Activated gamma-delta T cell treated with Interleukin-2 at 50 U/mL for 16 hours (primary cell): Measurements from ENCODE around the gene AGBL4.

Experiments
- DNase-seq: peaks from one replicate; pipeline ENCODE4 v3.0.0-alpha.2; 2020

The AGBL4 gene

DNA sequence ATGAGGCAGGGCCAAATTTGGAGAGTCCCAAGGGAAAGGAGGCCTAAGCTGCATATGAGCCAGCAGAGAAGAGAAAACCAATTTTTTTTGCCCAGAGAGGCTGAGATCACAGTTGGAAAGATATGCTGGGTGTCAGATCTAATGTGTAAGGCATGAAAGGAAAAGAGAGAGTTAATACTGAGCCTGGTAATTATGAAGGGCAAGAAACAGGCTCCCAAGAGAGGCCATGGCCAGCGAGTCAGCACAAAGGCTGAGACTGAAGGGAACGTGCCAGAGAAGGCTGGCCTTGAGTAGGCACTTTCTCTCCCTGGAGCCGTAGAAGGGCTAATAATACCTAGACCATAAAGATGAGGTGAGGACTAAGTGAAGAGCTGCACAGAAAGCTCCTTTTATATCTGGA, 1215.3 kb downstream of the AGBL4 start:
- no peak for DNase-seq

DNA sequence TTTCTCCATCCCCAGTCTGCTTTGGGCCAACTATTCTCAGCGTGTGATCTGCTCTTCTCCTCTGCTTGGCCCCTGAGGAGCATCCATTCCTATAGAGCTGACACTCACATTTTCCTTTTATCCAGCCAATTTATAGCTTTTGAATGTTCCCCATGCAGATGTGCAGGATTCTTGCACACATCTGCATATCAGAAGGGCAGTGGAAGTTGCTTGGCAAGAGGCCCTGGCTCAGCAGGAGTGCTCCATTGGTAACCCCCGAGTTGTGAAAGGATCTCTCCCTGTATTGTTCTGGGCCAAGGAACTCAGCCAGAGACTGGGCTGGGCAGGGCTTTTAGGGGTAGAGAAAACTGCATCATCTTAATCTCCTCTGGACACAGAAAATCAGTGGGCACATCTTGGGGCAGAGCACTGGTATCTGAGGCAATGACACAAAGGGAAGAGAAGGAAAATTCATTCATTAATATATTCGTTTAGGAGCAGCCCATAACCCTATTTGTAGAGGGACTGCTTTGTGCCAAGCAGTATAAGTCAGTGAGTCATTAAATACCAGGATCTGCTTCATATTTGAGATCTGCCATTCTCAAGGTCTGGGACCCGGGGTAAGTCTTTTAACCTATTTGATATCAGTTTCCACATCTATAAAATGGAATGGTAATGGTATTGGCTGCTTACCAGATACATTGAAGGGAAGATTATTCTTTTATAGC, 1216.0 kb downstream of the AGBL4 start:
- DNase-seq = no peak

GRCh38 chr1:48803474-48803873, 1220.3 kb downstream of the AGBL4 start:
- no peak for DNase-seq

DNA sequence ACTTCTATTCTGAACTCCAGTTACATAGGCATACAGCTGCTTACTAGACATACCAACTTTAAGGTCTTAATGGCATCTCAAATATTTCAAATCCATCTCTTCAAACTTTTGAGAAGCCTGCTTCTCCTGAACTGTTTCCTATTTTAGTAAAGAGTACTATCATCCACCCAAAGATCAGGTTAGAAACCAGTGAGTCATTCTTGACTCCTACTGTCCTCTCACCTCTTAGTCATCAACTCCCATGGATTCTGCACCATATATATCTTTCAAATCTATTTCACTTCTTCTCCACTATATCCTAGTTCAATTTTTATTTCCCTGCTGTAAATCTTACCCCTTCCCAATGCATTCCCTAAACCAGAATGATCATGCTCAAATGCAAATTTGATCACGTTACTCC, 1228.9 kb downstream of the AGBL4 start:
- no peak for DNase-seq

GRCh38 chr1:48793863-48794262, 1229.9 kb downstream of the AGBL4 start:
- no peak for DNase-seq

- no peak for DNase-seq
Observed at GRCh38 chr1:48792961-48793360, 1230.8 kb downstream of the AGBL4 start.

- no peak for DNase-seq
Observed at GRCh38 chr1:48790397-48790796, 1233.4 kb downstream of the AGBL4 start.

- DNase-seq = no peak
Observed at GRCh38 chr1:48789903-48790302, 1233.9 kb downstream of the AGBL4 start.

DNA sequence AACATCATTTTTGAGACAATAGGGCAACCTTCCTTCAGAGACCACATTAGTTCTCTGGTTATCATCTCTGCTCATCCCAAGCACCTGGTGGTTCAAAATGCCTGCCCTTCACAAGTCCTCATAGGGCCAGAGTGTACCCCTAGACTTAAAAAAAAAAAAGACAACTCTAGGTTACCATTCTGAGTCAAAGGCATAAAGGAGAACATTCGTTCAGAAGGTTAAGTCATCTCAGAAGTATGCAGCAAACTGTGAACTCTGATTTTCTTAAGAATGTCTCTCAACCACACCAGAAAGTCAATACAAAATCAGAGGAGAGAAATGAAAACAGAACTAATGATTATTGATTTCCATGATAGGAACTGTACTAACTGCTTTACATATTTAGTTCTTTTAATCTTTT, 1237.9 kb downstream of the AGBL4 start:
- DNase-seq = no peak

DNA sequence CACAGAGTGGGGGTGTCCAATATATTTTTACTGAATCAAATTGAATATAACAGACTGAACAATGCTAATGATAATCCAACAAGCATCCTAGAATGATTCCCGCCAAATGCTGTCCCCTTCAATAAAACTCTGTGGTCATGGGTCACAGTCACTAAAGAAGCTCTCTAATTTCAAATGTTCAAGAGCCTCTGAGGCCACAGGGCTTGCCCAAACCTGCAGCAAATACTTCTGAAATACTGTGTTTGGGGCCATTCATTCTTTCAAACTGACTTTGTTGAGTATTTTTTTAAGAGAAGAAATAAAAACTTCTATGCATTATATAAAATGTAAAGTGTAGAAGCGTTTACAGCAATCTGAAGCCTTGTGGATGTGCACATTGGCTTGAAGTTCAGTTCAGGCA, 1239.5 kb downstream of the AGBL4 start:
- no peak for DNase-seq

DNA sequence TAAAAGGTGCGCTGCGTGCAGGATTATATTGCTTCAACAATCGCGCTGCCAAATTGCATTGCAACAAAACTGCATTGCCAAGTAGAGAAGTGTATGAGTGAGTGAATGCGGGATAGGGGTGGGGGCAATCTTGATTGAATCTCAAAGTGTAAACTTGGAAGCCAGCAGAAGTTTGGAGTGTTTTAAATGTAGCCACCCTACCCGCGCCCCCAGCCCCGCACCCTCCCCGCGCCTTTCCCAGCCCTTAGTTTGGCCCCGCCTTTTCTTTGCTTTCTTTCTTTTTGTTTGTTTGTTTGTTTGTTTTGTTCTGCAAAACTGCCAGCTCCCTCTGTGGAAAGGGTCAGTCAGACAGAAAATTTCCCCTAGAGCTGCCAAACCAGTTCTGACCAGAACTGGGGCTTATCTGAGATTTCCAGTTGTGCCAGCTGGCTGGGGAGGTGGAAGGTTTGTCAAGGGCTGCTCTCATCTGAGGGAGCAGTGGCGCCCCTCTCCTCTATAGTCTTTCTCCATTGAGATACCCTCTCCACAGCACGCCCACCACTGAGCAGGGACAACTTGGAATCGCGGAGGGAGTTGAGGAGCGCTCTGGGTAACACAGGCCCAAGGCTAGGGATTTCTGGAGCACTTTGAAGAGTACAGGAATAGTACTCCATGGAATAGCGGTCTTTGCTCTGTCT, 1246.4 kb downstream of the AGBL4 start:
- DNase-seq = no peak

- peak; percentile 55 for DNase-seq
Observed at GRCh38 chr1:48776393-48777218, 1247.1 kb downstream of the AGBL4 start, which contains the start of gene BEND5. Gene BEND5 (minus strand): TSS chr1:48776891. CDS start chr1:48776831, 60 bp downstream.

GRCh38 chr1:48775831-48776392, 1247.8 kb downstream of the AGBL4 start:
- DNase-seq = no peak

- DNase-seq = no peak
Observed at GRCh38 chr1:48773133-48773532, 1250.6 kb downstream of the AGBL4 start.

DNA sequence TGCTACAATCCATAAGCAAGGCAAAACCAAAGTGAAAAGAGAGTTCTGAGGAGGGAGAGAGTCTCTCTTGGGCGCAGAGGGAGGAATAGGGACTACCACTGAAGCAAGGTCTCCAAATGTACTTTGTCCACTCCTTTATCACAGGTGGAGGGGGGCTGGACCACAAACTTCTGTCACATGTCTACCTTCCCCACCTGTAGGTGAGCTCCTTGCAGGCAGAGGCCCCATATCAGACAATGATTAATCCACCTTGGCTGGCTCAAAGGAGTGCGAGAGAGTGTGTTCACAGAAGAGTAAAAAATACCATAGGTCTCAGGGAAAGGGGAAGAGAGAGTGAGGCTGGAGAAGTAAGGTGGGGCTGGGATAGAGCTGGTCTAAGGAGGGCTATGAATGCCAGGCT, 1251.5 kb downstream of the AGBL4 start:
- DNase-seq = no peak

- DNase-seq = no peak
Observed at GRCh38 chr1:48771561-48771960, 1252.2 kb downstream of the AGBL4 start.

DNA sequence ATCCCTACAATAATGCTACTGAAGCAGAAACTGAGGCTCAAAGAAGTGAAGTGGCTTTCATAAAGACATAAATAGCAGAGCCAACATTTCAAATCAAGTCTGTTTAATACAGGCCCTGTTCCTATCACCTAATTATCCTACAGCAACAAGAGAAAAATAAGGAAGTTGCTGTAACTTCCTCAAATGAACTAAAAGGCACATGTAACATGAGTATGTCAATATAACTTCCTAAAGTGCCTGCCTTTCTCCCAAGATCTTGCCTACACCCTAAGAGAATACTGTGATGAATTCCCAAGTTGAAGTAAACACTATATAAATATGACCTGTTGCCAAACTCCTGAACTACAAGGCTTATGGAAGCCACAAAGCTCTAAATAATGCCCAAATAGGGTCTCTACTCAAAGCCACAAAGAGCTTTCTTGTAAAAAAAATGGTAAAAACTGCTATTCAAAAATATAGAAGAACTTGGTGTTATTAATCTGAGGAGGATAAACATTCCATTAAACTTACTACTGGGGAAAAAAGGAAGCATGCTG, 1255.7 kb downstream of the AGBL4 start:
- DNase-seq = no peak

DNA sequence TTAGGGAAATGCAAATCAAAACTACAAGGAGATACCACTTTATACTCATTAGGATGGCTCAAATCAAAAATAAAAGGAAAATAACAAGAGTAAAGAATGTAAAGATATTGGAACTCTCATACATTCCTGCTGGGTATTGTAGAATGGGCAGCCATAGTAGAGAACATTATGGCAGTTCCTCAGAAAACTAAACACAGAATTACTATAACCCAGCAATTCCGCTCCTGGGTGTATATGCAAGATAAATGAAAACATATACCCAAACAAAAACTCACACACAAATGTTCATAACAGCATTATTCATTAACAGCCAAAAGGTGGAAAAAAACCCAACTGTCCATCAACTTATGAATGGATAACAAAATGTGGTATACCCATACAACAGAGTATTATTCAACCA, 1258.4 kb downstream of the AGBL4 start:
- DNase-seq = no peak

DNA sequence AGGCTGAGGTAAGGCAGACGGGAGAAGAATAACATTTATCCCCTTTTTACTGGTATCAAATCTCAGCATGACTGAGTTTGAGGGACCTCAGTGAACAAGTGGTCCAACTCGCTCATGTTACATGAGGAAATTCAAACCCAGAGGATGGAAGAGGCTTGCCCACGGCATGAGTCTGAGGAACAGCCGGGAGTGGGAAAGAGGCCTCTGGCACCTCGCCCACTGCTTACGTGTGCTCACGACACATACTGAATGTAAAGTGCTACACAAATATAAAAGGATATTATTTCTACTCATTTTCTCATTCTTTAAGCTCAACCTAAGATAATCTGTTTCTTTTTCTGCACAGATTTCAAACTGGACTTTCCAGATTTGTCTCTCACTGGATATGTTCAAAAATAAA, 1261.8 kb downstream of the AGBL4 start:
- no peak for DNase-seq

DNA sequence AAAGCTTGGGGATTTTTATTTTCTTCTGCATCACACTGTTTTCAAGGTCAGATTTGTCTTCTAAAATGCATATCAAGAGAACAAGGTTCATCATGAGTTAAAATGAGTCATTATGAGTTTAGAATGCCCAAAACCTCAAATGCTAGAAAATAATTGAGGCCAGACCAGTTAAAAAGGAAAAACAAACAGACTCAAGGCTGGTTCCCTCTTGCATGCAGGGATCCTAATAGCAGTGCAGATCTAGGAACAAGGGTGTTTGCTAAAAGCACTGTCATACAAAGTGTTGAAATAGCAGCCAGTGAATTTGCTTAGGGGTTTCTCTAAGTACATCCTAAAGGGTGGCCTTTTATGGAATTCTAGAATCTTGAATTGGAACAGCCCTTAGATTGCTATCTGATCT, 1262.3 kb downstream of the AGBL4 start:
- no peak for DNase-seq

DNA sequence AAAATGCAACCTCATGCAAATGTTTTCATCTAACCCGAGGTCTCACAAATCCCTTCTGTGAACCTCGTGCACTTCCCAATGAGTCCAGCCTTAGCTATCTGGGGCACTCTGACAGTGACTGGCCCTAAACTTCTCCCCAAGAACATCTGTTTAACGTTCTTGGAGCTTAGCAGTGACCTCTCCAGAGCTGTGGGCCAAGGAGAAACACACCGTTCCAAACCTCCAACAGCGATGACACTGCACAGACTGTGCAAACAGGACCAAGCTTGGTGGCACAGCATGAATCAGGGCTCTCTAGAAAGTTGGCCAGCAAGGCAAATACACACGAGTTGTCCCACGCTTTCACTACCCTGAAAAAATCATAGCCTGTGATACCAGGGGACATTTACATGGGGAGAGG, 1262.9 kb downstream of the AGBL4 start:
- no peak for DNase-seq

GRCh38 chr1:48758976-48759375, 1264.8 kb downstream of the AGBL4 start:
- no peak for DNase-seq

DNA sequence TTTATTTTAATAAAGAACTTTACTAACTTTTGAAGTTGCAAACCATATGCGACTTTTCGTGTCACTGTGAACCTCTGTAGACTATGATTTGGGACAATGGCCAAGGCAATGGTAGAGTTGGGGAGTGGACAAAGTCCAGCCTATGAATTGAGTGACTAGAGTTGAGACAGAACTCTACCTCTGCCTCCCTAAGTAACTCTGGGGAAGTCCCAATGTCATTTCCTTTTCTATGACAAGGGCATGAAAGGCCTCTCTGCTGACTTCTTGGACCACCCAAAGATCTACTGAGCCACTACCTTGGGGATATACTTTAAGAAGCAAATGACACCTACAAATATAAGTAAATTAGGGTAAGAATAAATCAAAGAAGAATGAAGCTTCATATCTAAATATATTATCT, 1266.4 kb downstream of the AGBL4 start:
- DNase-seq = no peak
